ENCODE results near the gene BSG. TPM values are rescaled to one million over a fixed set of nuclear protein-coding genes. Genes with fewer than 3 reads are reported as not detected.

The BSG gene
- total and polyA plus RNA-seq, 10 of the 15 experiments (the other 5 are each of a cell fraction or from before 2014, with no cell fraction given) = 2.8 to 297 (median 199) TPM

DNA sequence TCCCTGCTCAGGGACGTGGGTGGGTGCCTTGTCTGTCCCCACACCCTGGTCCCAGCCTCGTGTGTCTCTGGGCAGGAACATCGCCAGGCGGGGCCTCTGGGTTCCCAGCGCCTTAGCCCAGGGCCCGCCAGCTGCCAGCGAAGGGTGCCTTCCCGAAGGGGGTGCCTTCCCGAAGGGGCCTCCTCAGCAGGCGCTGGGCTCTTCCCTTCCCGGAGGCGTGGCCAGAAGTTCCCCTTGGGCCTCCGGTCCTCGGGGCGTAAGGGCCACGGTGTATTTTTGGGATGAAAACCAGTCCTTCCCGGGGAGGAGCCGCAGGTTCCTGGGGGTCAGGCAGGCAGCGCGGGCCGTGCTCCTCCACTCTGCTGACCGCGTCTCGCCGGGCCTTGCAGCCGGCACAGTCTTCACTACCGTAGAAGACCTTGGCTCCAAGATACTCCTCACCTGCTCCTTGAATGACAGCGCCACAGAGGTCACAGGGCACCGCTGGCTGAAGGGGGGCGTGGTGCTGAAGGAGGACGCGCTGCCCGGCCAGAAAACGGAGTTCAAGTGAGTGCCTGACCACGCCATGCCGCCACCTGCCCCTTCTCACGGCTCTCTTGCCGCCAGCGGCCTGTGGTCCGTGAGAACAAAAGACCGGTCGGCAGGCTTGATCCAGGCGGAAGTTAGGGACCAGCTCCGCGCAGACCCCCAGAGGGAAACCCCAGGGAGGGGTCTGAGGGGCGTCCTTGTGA is 6.9 kb downstream of the BSG start:
- no TSS peak for BruUV-seq (replicated peaks)
- FAIRE-seq (no peak), ATAC-seq (no peak), DNase-seq (ENCODE audit: low read depth, low spot score) (no peak)
- TF ChIP-seq POLR2AphosphoS5 (IDR thresholded peaks at IDR 0.05; ENCODE audit: low read length) (0 out of 2 replicates have a peak, but pooled peaks have one; percentile 2), TCF12 (IDR thresholded peaks at IDR 0.05; ENCODE audit: low read depth, low read length) (no peak), BHLHE40 (IDR thresholded peaks at IDR 0.05; ENCODE audit: borderline replicate concordance in 1 of 2, low read depth in 2 of 2, low read length in 1 of 2) (no peak), STAT1 (conservative IDR thresholded peaks at IDR 0.05) (no peak), EP300 (IDR thresholded peaks at IDR 0.05; ENCODE audit: borderline replicate concordance in 1 of 2, control insufficient read depth in 1 of 2, low read depth in 2 of 2, low read length in 2 of 2) (no peak), SUZ12 (IDR thresholded peaks at IDR 0.05; ENCODE audit: unreplicated experiment) (no peak)
- TF ChIP-seq, protein P1, sequence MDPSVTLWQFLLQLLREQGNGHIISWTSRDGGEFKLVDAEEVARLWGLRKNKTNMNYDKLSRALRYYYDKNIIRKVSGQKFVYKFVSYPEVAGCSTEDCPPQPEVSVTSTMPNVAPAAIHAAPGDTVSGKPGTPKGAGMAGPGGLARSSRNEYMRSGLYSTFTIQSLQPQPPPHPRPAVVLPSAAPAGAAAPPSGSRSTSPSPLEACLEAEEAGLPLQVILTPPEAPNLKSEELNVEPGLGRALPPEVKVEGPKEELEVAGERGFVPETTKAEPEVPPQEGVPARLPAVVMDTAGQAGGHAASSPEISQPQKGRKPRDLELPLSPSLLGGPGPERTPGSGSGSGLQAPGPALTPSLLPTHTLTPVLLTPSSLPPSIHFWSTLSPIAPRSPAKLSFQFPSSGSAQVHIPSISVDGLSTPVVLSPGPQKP (IDR thresholded peaks at IDR 0.05; ENCODE audit: low read depth, low read length) = no peak
- RAD21 ChIA-PET (ENCODE audit: unreplicated experiment) = no interaction called here
- Histone ChIP-seq H4K20me1 (ENCODE audit: control insufficient read depth, insufficient read depth) (0 out of 2 replicates have a peak, but pooled peaks cover 5% of the 10 kb centered on the region), H2AFZ (ENCODE audit: control insufficient read depth, low read depth, low read length) (no peak overlapping the region), H3K79me2 (ENCODE audit: control insufficient read depth, insufficient read depth, low read length) (peaks cover 47% of the 10 kb centered on the region), H3K27ac (ENCODE audit: control insufficient read depth, insufficient read depth) (no peak overlapping the region), H3K4me2 (ENCODE audit: control insufficient read depth, insufficient read depth) (no peak overlapping the region), H3K27me3 (replicated peaks in 1 of 2; ENCODE audit: control insufficient read depth in 2 of 2, insufficient read depth in 2 of 2, low read length in 1 of 2) (no peaks in the 10 kb centered on the region), H3K4me1 (ENCODE audit: control insufficient read depth, insufficient read depth, low read length) (peaks cover 3% of the 10 kb centered on the region; the same call in 1 of the 2 replicates), H3K9me3 (replicated peaks; ENCODE audit: control insufficient read depth, insufficient read depth, low read length) (no peaks in the 10 kb centered on the region), H3K9ac (ENCODE audit: control insufficient read depth, insufficient read depth, low read length) (no peak overlapping the region), H3K4me3 (no peak overlapping the region), H3K36me3 (ENCODE audit: control insufficient read depth in 2 of 2, insufficient read depth in 2 of 2, low read length in 1 of 2) (peaks cover 0 to 47% of the 10 kb centered on the region in 2 experiments; a peak in 3 of 4 replicates)
- POLR2A ChIA-PET = no interaction called here
- CTCF ChIA-PET = interaction anchor here (0.7 kb wide), 1 partner anchor 46 kb away, joined by 3 read pairs; no protein-coding TSS in a partner anchor
- WGBS (ENCODE audit: insufficient coverage, insufficient replicate concordance, low lambda C conversion rate, missing lambda C conversion rate) = 91% methylated on average over 46 of the region's 46 CpGs
- SMC1A ChIA-PET (ENCODE audit: uncharacterized antibody, unreplicated experiment) = no interaction called here
- in situ Hi-C loops (cut with MboI) (no loop called here), intact Hi-C loops (cut with micrococcal nuclease; ENCODE audit: unreplicated experiment) (no loop called here)
